CD8-positive, alpha-beta memory T cell (primary cell): Measurements from ENCODE around the gene EFHD2. TPM values are rescaled to one million over a fixed set of nuclear protein-coding genes. Genes with fewer than 3 reads are reported as not detected.
A peak's percentile ranks its signal among the peaks of the same experiment; 100 is the strongest.
"Not testable (repeated sequence)": the region's sequence is repeated elsewhere in the genome, so short reads cannot be mapped to it uniquely, and the experiment has no call there.

Experiments used
- CTCF ChIA-PET: fragments of 350-600 bp; sonication (Branson Sonifier 250); formaldehyde crosslinking; loops from one replicate; lab custom pipeline; 2021; ENCODE audit warnings: antibody characterized with exemption; lab: Charles Lee
- POLR2A ChIA-PET: fragments of 350-600 bp; sonication (Branson Sonifier 250); formaldehyde crosslinking; loops from one replicate; lab custom pipeline; 2021; ENCODE audit warnings: antibody characterized with exemption; lab: Charles Lee
- DNase-seq, 5 donors: peaks; one replicate each; pipeline versions ENCODE4 v3.0.0 to v3.0.0-alpha.2; 2020 to 2022; ENCODE audit warnings: mixed read lengths in 1 of 5
- H3K27ac ChIP-seq: one replicate; pipeline ENCODE4 v1.7.0; 2013; ENCODE audit warnings: low read depth, mild to moderate bottlenecking, low read length, moderate library complexity
- H3K27me3 ChIP-seq: 2 replicates; pipeline ENCODE4 v1.7.0; 2013; ENCODE audit warnings: low read length, mild to moderate bottlenecking; ENCODE audit not compliant: insufficient read depth, poor library complexity, severe bottlenecking
- H3K36me3 ChIP-seq: 2 replicates; pipeline ENCODE4 v1.7.0; 2013; ENCODE audit warnings: mild to moderate bottlenecking, low read length, moderate library complexity; ENCODE audit not compliant: insufficient read depth
- H3K4me1 ChIP-seq: 2 replicates; pipeline ENCODE4 v1.7.0; 2013; ENCODE audit warnings: mild to moderate bottlenecking, low read length, moderate library complexity; ENCODE audit not compliant: insufficient read depth
- H3K4me3 ChIP-seq: 2 replicates; pipeline ENCODE4 v1.7.0; 2013; ENCODE audit warnings: mild to moderate bottlenecking, low read length
- H3K9me3 ChIP-seq: 2 replicates; pipeline ENCODE4 v1.7.0; 2013; ENCODE audit warnings: mild to moderate bottlenecking, low read length
- H3K27ac Mint-ChIP-seq, 8 donors: one replicate each; pipeline ENCODE4 v1.8.0; 2020 to 2021; ENCODE audit warnings: mixed read lengths in 8 of 8, mild to moderate bottlenecking in 6 of 8, inconsistent platforms in 3 of 8, moderate library complexity in 3 of 8
- H3K27me3 Mint-ChIP-seq, 2 donors: one replicate each; pipeline ENCODE4 v1.8.0; 2020 to 2021; ENCODE audit warnings: mixed read lengths in 2 of 2, mild to moderate bottlenecking in 1 of 2, moderate library complexity in 1 of 2
- H3K36me3 Mint-ChIP-seq, 3 donors: one replicate each; pipeline ENCODE4 v1.8.0; 2020 to 2021; ENCODE audit warnings: mixed read lengths in 3 of 3, inconsistent platforms in 1 of 3, mild to moderate bottlenecking in 1 of 3
- H3K4me1 Mint-ChIP-seq, 3 donors: one replicate each; pipeline ENCODE4 v1.8.0; 2020 to 2021; ENCODE audit warnings: mixed read lengths in 3 of 3, inconsistent platforms in 1 of 3, mild to moderate bottlenecking in 1 of 3
- H3K4me3 Mint-ChIP-seq, 7 donors: one replicate each; pipeline ENCODE4 v1.8.0; 2020 to 2021; ENCODE audit warnings: mixed read lengths in 7 of 7, mild to moderate bottlenecking in 6 of 7, moderate library complexity in 4 of 7, inconsistent platforms in 2 of 7
- H3K9me3 Mint-ChIP-seq, 5 donors: one replicate each; pipeline ENCODE4 v1.8.0; 2020 to 2022; ENCODE audit warnings: mixed read lengths in 5 of 5, mild to moderate bottlenecking in 3 of 5, moderate library complexity in 2 of 5, inconsistent platforms in 1 of 5
- polyA plus RNA-seq: library from polyadenylated mRNA; unstranded; fragments of 300-500 nt; fragmentation: Illumina TruSeq; gene quantifications from one replicate; pipeline ENCODE4 v1.2.3, GENCODE V29; 2021
- total RNA-seq, 2 experiments: library from RNA; stranded (reverse); gene quantifications; one replicate each; pipeline ENCODE4 v1.2.3, GENCODE V29; 2021

Gene EFHD2
- total and polyA plus RNA-seq, 3 experiments from 2014 or later = 64.7 to 154 (median 67.9) TPM

DNA sequence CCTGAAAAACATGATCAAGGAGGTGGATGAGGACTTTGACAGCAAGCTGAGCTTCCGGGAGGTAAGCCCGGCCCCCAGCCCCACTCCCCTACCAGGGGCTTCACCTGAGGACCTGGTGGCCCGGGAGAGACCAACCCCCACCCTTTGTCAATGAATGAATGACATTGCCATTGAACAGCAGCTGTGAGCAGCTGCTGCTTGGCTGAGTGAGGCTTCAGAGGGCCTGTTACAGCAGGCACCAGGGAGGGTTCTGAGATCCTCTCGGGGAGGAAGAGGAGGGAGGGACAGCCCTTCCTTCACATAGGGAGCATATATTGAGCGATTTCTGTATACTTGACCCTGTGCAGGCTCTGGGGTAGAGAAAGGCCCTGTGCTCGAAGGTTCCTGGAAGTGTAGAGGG lies 16.3 kb downstream of the EFHD2 start:
- Mint-ChIP-seq H3K27me3 (no peaks in the 10 kb centered on the region), H3K36me3 (peaks cover under 1 to 62% (median 8%) of the 10 kb centered on the region in 3 donors), H3K4me1 (peaks cover 13 to 15% (median 14%) of the 10 kb centered on the region in 3 donors), H3K27ac (peak overlapping the region; percentile 6 to 91 (median 84)), H3K4me3 (peak overlapping the region in 2 of 7 donors; percentile 20 to 75), H3K9me3 (no peaks in the 10 kb centered on the region)
- Histone ChIP-seq H3K4me1 (no peaks in the 10 kb centered on the region), H3K27ac (no peak overlapping the region), H3K27me3 (no peaks in the 10 kb centered on the region), H3K9me3 (no peaks in the 10 kb centered on the region), H3K4me3 (no peak overlapping the region), H3K36me3 (peaks cover 15% of the 10 kb centered on the region)
- POLR2A ChIA-PET = no interaction called here
- DNase-seq = no peak
- CTCF ChIA-PET = interaction anchor here (9.6 kb wide), 1 partner anchor 102 kb away, joined by 98 read pairs; no protein-coding TSS in a partner anchor

DNA sequence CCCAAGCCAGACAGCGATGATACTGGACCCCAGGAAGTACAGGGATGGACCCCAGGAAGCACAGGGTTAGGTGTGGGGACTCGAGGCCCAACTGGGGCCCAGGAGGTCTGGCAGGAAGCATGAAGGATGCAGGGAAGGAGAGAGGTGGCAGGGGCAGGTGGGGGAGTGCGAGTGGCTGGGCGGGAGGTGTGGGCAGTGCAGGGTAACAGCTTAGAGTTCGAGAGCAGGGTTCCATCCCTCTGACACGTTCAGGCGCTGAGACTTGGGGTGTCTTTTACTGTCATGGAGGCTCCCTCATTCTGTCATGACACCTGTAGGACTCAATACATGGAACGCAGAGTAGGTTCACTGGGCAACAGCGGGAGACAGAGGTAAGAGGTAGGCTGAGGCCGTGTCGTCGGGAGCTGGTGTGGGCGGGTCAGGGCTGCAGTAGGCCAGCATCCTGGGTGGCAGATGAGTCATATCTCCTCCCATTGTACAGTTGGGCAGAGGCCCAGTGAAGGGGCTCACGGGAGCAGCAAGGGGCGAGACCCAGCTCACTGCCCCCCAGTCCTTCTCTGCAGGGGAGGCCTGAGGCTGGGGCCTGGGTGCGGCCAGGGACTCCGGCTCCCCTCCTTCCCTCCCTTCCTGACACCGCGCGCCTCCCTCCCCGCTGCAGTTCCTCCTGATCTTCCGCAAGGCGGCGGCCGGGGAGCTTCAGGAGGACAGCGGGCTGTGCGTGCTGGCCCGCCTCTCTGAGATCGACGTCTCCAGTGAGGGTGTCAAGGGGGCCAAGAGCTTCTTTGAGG lies 17.0 kb downstream of the EFHD2 start:
- Mint-ChIP-seq H3K4me3 (peak overlapping the region in 1 of 7 donors; percentile 20), H3K4me1 (peaks cover 9 to 13% (median 11%) of the 10 kb centered on the region in 3 donors), H3K36me3 (peaks cover 0 to 62% (median 8%) of the 10 kb centered on the region in 3 donors), H3K27ac (peak overlapping the region; percentile 56 to 91 (median 86)), H3K9me3 (no peaks in the 10 kb centered on the region), H3K27me3 (no peaks in the 10 kb centered on the region)
- POLR2A ChIA-PET = interaction anchor here (0.6 kb wide), 1 partner anchor 15 kb away, joined by 4 read pairs; no protein-coding TSS in a partner anchor
- no peak for DNase-seq
- Histone ChIP-seq H3K4me1 (no peaks in the 10 kb centered on the region), H3K27ac (no peak overlapping the region), H3K4me3 (no peak overlapping the region), H3K27me3 (no peaks in the 10 kb centered on the region), H3K36me3 (peaks cover 15% of the 10 kb centered on the region), H3K9me3 (no peaks in the 10 kb centered on the region)
- CTCF ChIA-PET = interaction anchor here (9.6 kb wide), 1 partner anchor 103 kb away, joined by 98 read pairs; no protein-coding TSS in a partner anchor

DNA sequence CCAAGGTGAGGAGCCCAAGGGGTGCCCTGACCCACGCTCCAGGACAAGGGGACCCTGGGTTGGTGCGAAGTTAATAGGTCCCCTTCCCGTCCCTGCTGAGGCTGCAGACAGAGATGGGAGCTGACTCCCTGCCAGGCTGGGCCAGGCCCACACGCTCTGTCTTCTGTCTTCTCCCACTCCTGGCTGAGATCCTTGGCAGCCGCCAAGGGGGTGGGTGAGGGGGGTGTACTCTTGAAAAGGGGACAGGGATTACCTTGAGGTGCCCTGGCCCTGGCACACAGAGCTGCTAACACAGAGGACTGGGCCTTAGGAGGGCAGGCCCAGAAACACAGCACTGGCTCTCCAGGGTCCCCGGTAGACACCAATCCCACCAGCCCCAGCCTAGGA lies 17.6 kb downstream of the EFHD2 start:
- DNase-seq = no peak
- H3K27ac Mint-ChIP-seq = peak overlapping the region in 2 of 8 donors; percentile 58 to 91
- Histone ChIP-seq H3K36me3 (peaks cover 15% of the 10 kb centered on the region), H3K9me3 (no peaks in the 10 kb centered on the region), H3K27ac (no peak overlapping the region), H3K27me3 (no peaks in the 10 kb centered on the region), H3K4me1 (no peaks in the 10 kb centered on the region), H3K4me3 (no peak overlapping the region)
- CTCF ChIA-PET = interaction anchor here (9.6 kb wide), 1 partner anchor 103 kb away, joined by 98 read pairs; no protein-coding TSS in a partner anchor
- H3K4me3 Mint-ChIP-seq = peak overlapping the region in 1 of 7 donors; percentile 38
- H3K4me1 Mint-ChIP-seq = peaks cover 8 to 11% (median 9%) of the 10 kb centered on the region in 3 donors
- no peaks in the 10 kb centered on the region for H3K9me3 Mint-ChIP-seq
- no peaks in the 10 kb centered on the region for H3K27me3 Mint-ChIP-seq
- POLR2A ChIA-PET = interaction anchor here (0.6 kb wide), 1 partner anchor 14 kb away, joined by 4 read pairs; no protein-coding TSS in a partner anchor
- H3K36me3 Mint-ChIP-seq = peaks cover 0 to 60% (median 6%) of the 10 kb centered on the region in 3 donors

DNA sequence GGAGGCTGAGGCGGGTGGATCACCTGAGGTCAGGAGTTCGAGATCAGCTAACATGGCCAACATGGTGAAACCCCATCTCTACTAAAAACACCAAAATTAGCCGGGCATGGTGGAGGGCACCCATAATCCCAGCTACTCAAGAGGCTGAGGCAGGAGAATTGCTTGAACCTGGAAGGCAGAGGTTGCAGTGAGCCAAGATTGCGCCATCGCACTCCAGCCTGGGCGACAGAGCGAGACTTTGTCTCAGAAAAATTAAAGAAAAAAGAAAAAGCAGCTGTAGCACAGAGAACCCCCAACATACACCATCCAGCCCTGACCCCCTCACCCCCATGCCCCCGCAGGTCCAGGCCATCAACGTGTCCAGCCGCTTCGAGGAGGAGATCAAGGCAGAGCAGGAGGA lies 18.6 kb downstream of the EFHD2 start:
- POLR2A ChIA-PET, H3K27ac ChIP-seq, H3K27me3 Mint-ChIP-seq, H3K27me3 ChIP-seq, H3K9me3 Mint-ChIP-seq, H3K9me3 ChIP-seq, DNase-seq, H3K4me3 ChIP-seq, H3K4me1 ChIP-seq: not testable (repeated sequence)
- CTCF ChIA-PET = interaction anchor here (9.6 kb wide), 1 partner anchor 104 kb away, joined by 98 read pairs; no protein-coding TSS in a partner anchor
- H3K36me3 Mint-ChIP-seq = peaks cover 0 to 60% (median 6%) of the 10 kb centered on the region in 3 donors
- H3K4me1 Mint-ChIP-seq = peaks cover 7 to 11% (median 7%) of the 10 kb centered on the region in 3 donors
- H3K36me3 ChIP-seq = peaks cover 15% of the 10 kb centered on the region
- H3K27ac Mint-ChIP-seq = peak overlapping the region in 5 of 8 donors; percentile 2 to 91 (median 34)
- peak overlapping the region in 1 of 7 donors; percentile 46 for H3K4me3 Mint-ChIP-seq

DNA sequence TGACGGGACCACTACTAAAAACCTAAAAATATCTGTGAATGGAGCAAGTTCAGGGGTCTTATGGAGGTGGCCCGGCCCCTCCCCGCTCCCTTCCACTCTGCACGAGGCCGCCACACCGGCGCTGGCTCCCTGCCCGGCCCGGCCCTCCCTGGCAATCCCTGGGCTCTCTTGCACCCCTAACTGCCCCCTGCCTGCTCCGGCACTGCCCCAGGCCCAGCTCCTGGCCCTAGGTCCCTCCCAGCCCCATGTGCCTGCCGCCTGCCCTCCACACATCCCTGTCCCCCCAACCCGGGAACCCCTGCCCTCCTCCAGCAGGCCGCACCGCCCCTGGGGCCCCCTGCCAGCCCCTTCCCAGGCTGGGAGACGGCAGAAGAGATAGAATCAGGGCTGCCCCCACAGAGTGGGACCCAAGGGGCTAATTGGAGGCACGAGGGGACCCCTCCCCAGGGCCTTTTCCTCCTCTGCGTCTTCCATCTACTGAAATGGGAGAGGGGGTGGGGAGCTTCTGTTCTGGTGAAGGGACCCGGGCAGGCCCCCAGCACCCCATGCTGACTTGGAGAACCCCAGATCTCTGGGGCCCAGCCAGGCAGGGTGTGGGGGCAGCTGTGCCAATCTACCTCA lies 19.2 kb downstream of the EFHD2 start:
- H3K36me3 Mint-ChIP-seq = peaks cover 0 to 55% (median 6%) of the 10 kb centered on the region in 3 donors
- H3K4me3 Mint-ChIP-seq = no peak overlapping the region
- H3K27ac Mint-ChIP-seq = peak overlapping the region in 2 of 8 donors; percentile 64 to 91
- no peaks in the 10 kb centered on the region for H3K9me3 Mint-ChIP-seq
- Histone ChIP-seq H3K27ac (no peak overlapping the region), H3K27me3 (no peaks in the 10 kb centered on the region), H3K9me3 (no peaks in the 10 kb centered on the region), H3K4me1 (no peaks in the 10 kb centered on the region), H3K4me3 (no peak overlapping the region), H3K36me3 (peaks cover 15% of the 10 kb centered on the region)
- H3K27me3 Mint-ChIP-seq = no peaks in the 10 kb centered on the region
- peaks cover 3 to 11% (median 4%) of the 10 kb centered on the region in 3 donors for H3K4me1 Mint-ChIP-seq
- ChIA-PET POLR2A (no interaction called here), CTCF (interaction anchor here (9.6 kb wide), 1 partner anchor 105 kb away, joined by 98 read pairs; no protein-coding TSS in a partner anchor)
- DNase-seq = no peak

DNA sequence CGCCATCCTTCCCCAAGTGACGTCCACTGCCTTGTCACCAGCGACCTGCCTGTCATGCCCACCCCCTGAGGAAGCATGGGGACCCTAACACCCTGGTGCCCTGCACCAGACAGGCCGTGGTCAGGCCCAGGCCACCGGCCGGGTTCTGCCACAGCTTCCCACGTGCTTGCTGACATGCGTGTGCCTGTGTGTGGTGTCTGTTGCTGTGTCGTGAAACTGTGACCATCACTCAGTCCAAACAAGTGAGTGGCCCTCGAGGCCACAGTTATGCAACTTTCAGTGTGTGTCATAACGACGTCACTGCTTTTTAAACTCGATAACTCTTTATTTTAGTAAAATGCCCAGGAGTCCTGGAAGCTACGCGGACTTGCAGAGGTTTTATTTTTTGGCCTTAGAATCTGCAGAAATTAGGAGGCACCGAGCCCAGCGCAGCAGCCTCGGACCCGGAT lies 20.0 kb downstream of the EFHD2 start:
- CTCF ChIA-PET = interaction anchor here (0.8 to 9.6 kb wide), 4 partner anchors 8 to 115 kb away, joined by 3 to 98 read pairs (median 12); partner anchors contain the start of gene EFHD2
- DNase-seq = no peak
- POLR2A ChIA-PET = no interaction called here
- Histone ChIP-seq H3K4me1 (no peaks in the 10 kb centered on the region), H3K27ac (no peak overlapping the region), H3K4me3 (no peak overlapping the region), H3K36me3 (peaks cover 15% of the 10 kb centered on the region), H3K9me3 (no peaks in the 10 kb centered on the region), H3K27me3 (no peaks in the 10 kb centered on the region)
- Mint-ChIP-seq H3K9me3 (no peaks in the 10 kb centered on the region), H3K4me1 (peaks cover under 1 to 8% (median 4%) of the 10 kb centered on the region in 3 donors), H3K4me3 (peak overlapping the region in 1 of 7 donors; percentile 73), H3K36me3 (peaks cover 0 to 48% (median 6%) of the 10 kb centered on the region in 3 donors), H3K27ac (peak overlapping the region in 5 of 8 donors; percentile 5 to 93 (median 32)), H3K27me3 (no peaks in the 10 kb centered on the region)

DNA sequence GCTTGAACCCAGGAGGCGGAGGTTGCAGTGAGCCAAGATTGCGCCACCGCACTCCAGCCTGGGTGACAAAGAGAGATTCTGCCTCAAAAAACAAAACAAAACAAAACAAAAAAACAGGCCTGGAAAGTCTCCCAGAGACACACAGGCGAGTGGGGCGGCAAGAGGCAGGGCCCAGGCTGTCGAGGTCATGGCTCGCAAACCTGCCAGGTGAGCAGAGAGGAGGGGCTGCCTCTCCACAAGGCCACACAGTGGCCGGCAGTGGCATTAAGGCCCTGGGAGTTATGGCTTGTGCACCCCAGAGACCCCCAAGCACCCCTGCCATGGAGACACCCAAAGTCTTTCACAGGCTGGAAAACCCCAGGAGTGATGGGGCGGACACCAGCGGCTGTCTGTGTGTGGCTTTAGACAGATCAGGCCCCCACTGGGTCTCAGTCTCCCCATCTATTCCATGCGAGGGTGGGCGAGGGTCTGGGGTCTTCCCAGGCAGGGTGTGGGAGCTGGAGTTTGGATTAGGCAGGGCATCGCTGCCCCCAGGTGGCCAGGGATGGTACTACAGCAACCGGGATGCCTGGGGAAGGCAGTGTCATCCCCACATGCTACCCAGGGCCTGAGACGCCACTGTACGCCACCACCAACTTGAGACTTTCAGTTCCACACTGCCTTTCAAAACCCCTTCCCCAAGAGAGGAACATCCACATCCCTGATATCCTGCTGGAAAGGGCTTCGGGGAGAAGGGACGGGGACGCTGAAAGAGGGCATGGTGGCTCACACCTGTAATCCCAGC lies 21.3 kb downstream of the EFHD2 start:
- H3K36me3 Mint-ChIP-seq = peaks cover 0 to 40% (median 6%) of the 10 kb centered on the region in 3 donors
- H3K4me3 ChIP-seq = no peak overlapping the region
- H3K4me1 Mint-ChIP-seq = peaks cover 0 to 11% (median 9%) of the 10 kb centered on the region in 3 donors
- H3K27ac Mint-ChIP-seq = peak overlapping the region in 6 of 8 donors; percentile 15 to 76 (median 46)
- CTCF ChIA-PET = interaction anchor here (0.9 to 9.6 kb wide), 15 partner anchors 9 to 302 kb away, joined by 3 to 98 read pairs (median 5); partner anchors contain the start of gene EFHD2
- no peak overlapping the region for H3K4me3 Mint-ChIP-seq
- no peaks in the 10 kb centered on the region for H3K27me3 ChIP-seq
- POLR2A ChIA-PET = no interaction called here
- H3K36me3 ChIP-seq = peaks cover 7% of the 10 kb centered on the region
- H3K27ac ChIP-seq = no peak overlapping the region
- H3K4me1 ChIP-seq = no peaks in the 10 kb centered on the region
- H3K9me3 Mint-ChIP-seq = no peaks in the 10 kb centered on the region
- DNase-seq = peak; percentile 60 to 76 (median 68)
- no peaks in the 10 kb centered on the region for H3K9me3 ChIP-seq
- H3K27me3 Mint-ChIP-seq = peaks cover 0 to 1% of the 10 kb centered on the region in 2 donors
